HCT116 (cell line): ENCODE measurements around the gene SYNRG. TPM values are rescaled to one million over a fixed set of nuclear protein-coding genes. Genes with fewer than 3 reads are reported as not detected.
A peak's percentile ranks its signal among the peaks of the same experiment; 100 is the strongest.

ENCODE experiments used
- ATAC-seq: fragments of 200-7000 bp; cut with Tn5 transposase; 2 replicates; pipeline ENCODE4 v1.9.1; 2020; ENCODE audit warnings: mild to moderate bottlenecking, moderate library complexity
- BruUV-seq: library from RNA; stranded (reverse); fragments of 400-500 nt; replicated peaks from 2 replicates; lab custom pipeline; 2021; lab: Mats Ljungman, UMichigan
- CTCF ChIA-PET: fragments of 300-600 bp; sonication (Branson Sonifier 250); formaldehyde crosslinking; loops from one replicate; lab custom pipeline; 2021; ENCODE audit warnings: antibody characterized with exemption; lab: Charles Lee
- POLR2A ChIA-PET: fragments of 300-600, 350-600 bp; sonication (Branson Sonifier 250); formaldehyde crosslinking; loops from one replicate; lab custom pipeline; 2021; ENCODE audit warnings: antibody characterized with exemption; lab: Charles Lee
- RAD21 ChIA-PET, 2 experiments: fragments of 300-600 bp; sonication (Branson Sonifier 250); formaldehyde crosslinking; loops; one replicate each; lab custom pipeline; 2023; ENCODE audit warnings: low total read pairs in 2 of 2; ENCODE audit not compliant: uncharacterized antibody in 2 of 2, unreplicated experiment in 2 of 2, low non-redundant PET in 1 of 2; lab: Charles Lee
- DNase-seq: peaks from one replicate; pipeline ENCODE4 v3.0.0-alpha.2; 2010; ENCODE audit warnings: low read depth, low spot score
- H2AFZ ChIP-seq: fragments of 200-600 bp; shearing (Covaris generic), sonication (generic); 2 replicates; pipeline ENCODE4 v1.6.1; 2017; ENCODE audit warnings: low read depth, mixed run types, mixed read lengths, antibody characterized with exemption, low read length; ENCODE audit not compliant: poor library complexity, severe bottlenecking
- H3K27ac ChIP-seq: 2 replicates; pipeline ENCODE4 v1.5.1; 2012; ENCODE audit warnings: low read depth, low read length
- H3K27me3 ChIP-seq: fragments of 200-600 bp; sonication (generic); 2 replicates; pipeline ENCODE4 v1.6.1; 2016; ENCODE audit warnings: mixed run types, low read length, mixed read lengths; ENCODE audit not compliant: insufficient read depth
- H3K36me3 ChIP-seq, 2 experiments: fragments of 200-500 bp in 1 of 2; fragments of 200-600 bp in 1 of 2; sonication (Bioruptor generic) in 1 of 2; sonication (generic) in 1 of 2; 2 replicates each; pipeline versions ENCODE4 v1.5.1 to v1.6.1; 2014 to 2016; ENCODE audit warnings: low read length in 2 of 2, inconsistent platforms in 1 of 2, mixed read lengths in 1 of 2, mixed run types in 1 of 2; ENCODE audit not compliant: insufficient read depth in 2 of 2, control insufficient read depth in 1 of 2
- H3K4me1 ChIP-seq, 2 experiments: fragments of 200-600 bp in 1 of 2; sonication (generic) in 1 of 2; 2 replicates each; pipeline versions ENCODE4 v1.5.1 to v1.6.1; 2012 to 2017; ENCODE audit warnings: low read length in 2 of 2, inconsistent platforms in 1 of 2, mild to moderate bottlenecking in 1 of 2, mixed read lengths in 1 of 2, mixed run types in 1 of 2, moderate library complexity in 1 of 2; ENCODE audit not compliant: insufficient read depth in 2 of 2, control insufficient read depth in 1 of 2
- H3K4me2 ChIP-seq: fragments of 200-600 bp; sonication (generic); 2 replicates; pipeline ENCODE4 v1.6.1; 2017; ENCODE audit warnings: mixed run types, low read length, mixed read lengths
- H3K4me3 ChIP-seq, 2 experiments: fragments of 200-600 bp in 1 of 2; sonication (generic) in 1 of 2; replicated peaks in 1 of 2; 2 replicates each; pipeline ENCODE4 v1.5.1; 2011 to 2016; ENCODE audit warnings: low read length in 2 of 2, control low read depth in 1 of 2, low read depth in 1 of 2, mild to moderate bottlenecking in 1 of 2, mixed read lengths in 1 of 2, mixed run types in 1 of 2
- H3K79me2 ChIP-seq: fragments of 200-600 bp; sonication (generic); 2 replicates; pipeline ENCODE4 v1.6.1; 2017; ENCODE audit warnings: mild to moderate bottlenecking, mixed run types, low read length, moderate library complexity, mixed read lengths; ENCODE audit not compliant: insufficient read depth
- H3K9ac ChIP-seq: fragments of 200-600 bp; sonication (generic); 2 replicates; pipeline ENCODE4 v1.6.1; 2016; ENCODE audit warnings: low read length, mixed read lengths
- H3K9me2 ChIP-seq: fragments of 200-600 bp; sonication (generic), shearing (Covaris generic); 2 replicates; pipeline ENCODE4 v1.6.1; 2017; ENCODE audit warnings: mixed run types, mild to moderate bottlenecking, moderate library complexity; ENCODE audit not compliant: insufficient read depth
- H3K9me3 ChIP-seq, 2 experiments: fragments of 200-500 bp in 1 of 2; fragments of 200-600 bp in 1 of 2; sonication (Bioruptor generic) in 1 of 2; sonication (generic) in 1 of 2; 2 replicates each; pipeline ENCODE4 v1.6.1; 2014 to 2017; ENCODE audit warnings: low read length in 2 of 2, mixed read lengths in 2 of 2, inconsistent platforms in 1 of 2, low read depth in 1 of 2, mild to moderate bottlenecking in 1 of 2, mixed run types in 1 of 2, moderate library complexity in 1 of 2; ENCODE audit not compliant: control insufficient read depth in 1 of 2, insufficient read depth in 1 of 2
- H4K20me1 ChIP-seq: fragments of 200-600 bp; sonication (generic), shearing (Covaris generic); 2 replicates; pipeline ENCODE4 v1.6.1; 2017; ENCODE audit warnings: mixed run types, mild to moderate bottlenecking, moderate library complexity; ENCODE audit not compliant: insufficient read depth
- CEBPB ChIP-seq: IDR thresholded peaks from 2 replicates; pipeline ENCODE4 v1.6.1; 2012; ENCODE audit warnings: low read depth
- EZH2 ChIP-seq: fragments of 200-600 bp; sonication (generic); IDR thresholded peaks from 2 replicates; pipeline ENCODE4 v1.6.1; 2017; ENCODE audit warnings: antibody characterized with exemption, mixed run types
- EZH2phosphoT487 ChIP-seq: fragments of 200-600 bp; IDR thresholded peaks from 2 replicates; pipeline ENCODE4 v1.6.1; 2018; ENCODE audit warnings: antibody characterized with exemption, borderline replicate concordance
- FOSL1 ChIP-seq: IDR thresholded peaks from 2 replicates; pipeline ENCODE4 v1.6.1; 2012; ENCODE audit warnings: low read depth
- POLR2A ChIP-seq: IDR thresholded peaks from 2 replicates; pipeline ENCODE4 v1.7.0; 2011; ENCODE audit warnings: borderline replicate concordance; ENCODE audit not compliant: insufficient read depth, insufficient read length; ENCODE audit errors: extremely low read depth
- POLR2AphosphoS5 ChIP-seq: IDR thresholded peaks from 2 replicates; pipeline ENCODE4 v1.6.1; 2011; ENCODE audit warnings: mild to moderate bottlenecking, low read depth, low read length, moderate library complexity
- RAD21 ChIP-seq: IDR thresholded peaks from 2 replicates; pipeline ENCODE4 v1.6.1; 2012; ENCODE audit warnings: low read depth, mild to moderate bottlenecking
- SRF ChIP-seq: IDR thresholded peaks from 2 replicates; pipeline ENCODE4 v1.6.1; 2012; ENCODE audit warnings: low read depth
- ZNF274 ChIP-seq: fragments of 200-500 bp; sonication (Bioruptor generic); IDR thresholded peaks from 2 replicates; pipeline ENCODE4 v1.6.1; 2014; ENCODE audit warnings: mild to moderate bottlenecking, low read depth, low read length, inconsistent platforms
- intact Hi-C: fragments of 100-400 bp; cut with micrococcal nuclease; formaldehyde crosslinking; loops from 2 replicates; pipeline ENCODE4 v1.10.0; 2022
- total RNA-seq: library from RNA; stranded (reverse); gene quantifications from one replicate; pipeline ENCODE4 v1.2.1, GENCODE V29; 2021; ENCODE audit not compliant: unreplicated experiment
- TF ChIP-seq, protein P1 (sequence below), 3 experiments: fragments of 200-600 bp in 1 of 3; sonication (generic) in 1 of 3; IDR thresholded peaks in 2 of 3; conservative IDR thresholded peaks in 1 of 3; 2 replicates each; pipeline ENCODE4 v1.5.1; 2012 to 2017; ENCODE audit warnings: low read depth in 2 of 3, low read length in 2 of 3, antibody characterized with exemption in 1 of 3, borderline replicate concordance in 1 of 3, control low read depth in 1 of 3, mild to moderate bottlenecking in 1 of 3, mixed read lengths in 1 of 3, mixed run types in 1 of 3, moderate library complexity in 1 of 3; ENCODE audit not compliant: insufficient read depth in 1 of 3
- TF ChIP-seq, protein P2 (sequence below): IDR thresholded peaks from 2 replicates; pipeline ENCODE4 v1.6.1; 2011; ENCODE audit warnings: mild to moderate bottlenecking, low read length, moderate library complexity; ENCODE audit not compliant: insufficient replicate concordance; ENCODE audit errors: extremely low read depth
- TF ChIP-seq, protein P3 (sequence below): IDR thresholded peaks from 2 replicates; pipeline ENCODE4 v1.6.1; 2012

SYNRG gene
- total RNA-seq, 1 experiment from 2014 or later = 23.8 TPM

DNA sequence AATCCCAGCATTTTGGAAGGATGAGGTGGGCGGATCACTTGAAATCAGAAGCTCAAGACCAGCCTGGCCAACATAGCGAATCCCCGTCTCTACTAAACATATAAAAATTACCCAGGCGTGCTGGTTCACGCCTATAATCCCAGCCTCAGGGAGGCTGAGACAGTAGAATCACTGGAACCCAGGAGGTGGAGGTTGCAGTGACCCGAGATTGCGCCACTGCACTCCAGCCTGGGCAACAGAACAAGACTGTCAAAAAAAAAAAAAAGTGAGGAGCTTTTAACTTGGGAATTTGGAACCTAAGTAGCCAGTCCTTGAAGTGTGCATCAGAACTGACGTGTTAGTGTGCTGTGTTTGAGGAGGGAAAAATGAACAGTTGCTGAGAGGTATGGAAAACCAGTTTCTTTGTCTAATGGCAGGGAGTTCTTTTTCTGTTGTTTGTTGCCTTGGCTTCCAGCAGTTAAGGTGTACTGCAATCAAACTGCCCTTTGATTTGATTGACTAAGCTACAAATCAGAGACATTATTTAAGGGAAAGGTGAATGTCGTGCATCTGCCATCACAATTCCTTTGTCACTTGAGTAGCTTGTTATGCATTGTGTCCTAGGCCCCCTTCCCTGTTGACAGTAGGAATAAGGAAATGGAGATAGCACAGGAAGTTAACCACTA, 128.1 kb downstream of the SYNRG start:
- POLR2A ChIA-PET = no interaction called here
- peaks cover 15 to 28% of the 10 kb centered on the region in 2 experiments for H3K4me1 ChIP-seq
- no peaks in the 10 kb centered on the region for H3K9me3 ChIP-seq
- no peaks in the 10 kb centered on the region for H3K27me3 ChIP-seq
- no peak overlapping the region for H3K9ac ChIP-seq
- DNase-seq (no peak), ATAC-seq (no peak)
- H4K20me1 ChIP-seq = no peaks in the 10 kb centered on the region
- TF ChIP-seq ZNF274 (no peak), RAD21 (no peak), SRF (no peak)
- no peak overlapping the region for H3K4me3 ChIP-seq
- no peak overlapping the region for H3K4me2 ChIP-seq
- no peak overlapping the region for H3K27ac ChIP-seq
- intact Hi-C loops = no loop called here
- peaks cover 6 to 13% of the 10 kb centered on the region in 2 experiments; a peak in 1 of 4 replicates for H3K36me3 ChIP-seq
- no peak overlapping the region for H2AFZ ChIP-seq
- CTCF ChIA-PET = no interaction called here
- no peaks in the 10 kb centered on the region for H3K9me2 ChIP-seq
- H3K79me2 ChIP-seq = no peaks in the 10 kb centered on the region
- TSS peak; percentile 11 for BruUV-seq
- RAD21 ChIA-PET = no interaction called here

DNA sequence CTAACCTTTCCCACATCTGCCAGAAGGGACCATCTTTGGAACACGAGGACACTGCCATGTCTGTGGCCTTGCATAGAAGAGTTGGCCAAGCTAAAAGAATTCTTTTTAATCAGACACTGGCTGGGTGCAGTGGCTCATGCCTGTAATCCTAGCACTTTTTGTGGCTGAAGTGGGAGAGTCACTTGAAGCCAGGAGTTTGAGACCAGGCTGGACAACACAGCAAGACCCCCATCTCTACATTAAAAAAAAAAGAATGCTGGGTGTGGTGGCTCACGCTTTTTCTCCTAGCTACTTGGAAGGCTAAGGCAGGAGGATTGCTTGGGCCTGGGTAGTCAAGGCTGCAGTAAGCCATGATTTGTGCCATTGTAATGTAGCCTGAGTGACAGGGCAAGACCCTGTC, 128.8 kb downstream of the SYNRG start:
- Histone ChIP-seq H3K4me3 (no peak overlapping the region), H3K4me1 (peaks cover 22 to 35% of the 10 kb centered on the region in 2 experiments), H3K27ac (no peak overlapping the region), H3K79me2 (no peaks in the 10 kb centered on the region), H4K20me1 (no peaks in the 10 kb centered on the region), H3K36me3 (peaks cover 6 to 20% of the 10 kb centered on the region in 2 experiments; a peak in 1 of 4 replicates), H3K4me2 (no peak overlapping the region), H3K27me3 (no peaks in the 10 kb centered on the region), H3K9me3 (no peaks in the 10 kb centered on the region), H3K9me2 (no peaks in the 10 kb centered on the region), H2AFZ (no peak overlapping the region), H3K9ac (no peak overlapping the region)
- ChIA-PET RAD21 (no interaction called here), CTCF (no interaction called here), POLR2A (no interaction called here)
- ATAC-seq = no peak
- BruUV-seq = no TSS peak
- intact Hi-C loops = no loop called here
- no peak for DNase-seq
- TF ChIP-seq EZH2 (no peak), ZNF274 (no peak), CEBPB (no peak), POLR2A (no peak), EZH2phosphoT487 (no peak), RAD21 (no peak), FOSL1 (no peak), SRF (no peak), POLR2AphosphoS5 (no peak)
- TF ChIP-seq, protein P1, sequence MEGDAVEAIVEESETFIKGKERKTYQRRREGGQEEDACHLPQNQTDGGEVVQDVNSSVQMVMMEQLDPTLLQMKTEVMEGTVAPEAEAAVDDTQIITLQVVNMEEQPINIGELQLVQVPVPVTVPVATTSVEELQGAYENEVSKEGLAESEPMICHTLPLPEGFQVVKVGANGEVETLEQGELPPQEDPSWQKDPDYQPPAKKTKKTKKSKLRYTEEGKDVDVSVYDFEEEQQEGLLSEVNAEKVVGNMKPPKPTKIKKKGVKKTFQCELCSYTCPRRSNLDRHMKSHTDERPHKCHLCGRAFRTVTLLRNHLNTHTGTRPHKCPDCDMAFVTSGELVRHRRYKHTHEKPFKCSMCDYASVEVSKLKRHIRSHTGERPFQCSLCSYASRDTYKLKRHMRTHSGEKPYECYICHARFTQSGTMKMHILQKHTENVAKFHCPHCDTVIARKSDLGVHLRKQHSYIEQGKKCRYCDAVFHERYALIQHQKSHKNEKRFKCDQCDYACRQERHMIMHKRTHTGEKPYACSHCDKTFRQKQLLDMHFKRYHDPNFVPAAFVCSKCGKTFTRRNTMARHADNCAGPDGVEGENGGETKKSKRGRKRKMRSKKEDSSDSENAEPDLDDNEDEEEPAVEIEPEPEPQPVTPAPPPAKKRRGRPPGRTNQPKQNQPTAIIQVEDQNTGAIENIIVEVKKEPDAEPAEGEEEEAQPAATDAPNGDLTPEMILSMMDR (IDR thresholded peaks at IDR 0.05 in 2 of 3, conservative IDR thresholded peaks at IDR 0.05 in 1 of 3; ENCODE audit: borderline replicate concordance in 1 of 3, insufficient read depth in 1 of 3, low read depth in 2 of 3, low read length in 2 of 3) = no peak
- TF ChIP-seq, protein P2, sequence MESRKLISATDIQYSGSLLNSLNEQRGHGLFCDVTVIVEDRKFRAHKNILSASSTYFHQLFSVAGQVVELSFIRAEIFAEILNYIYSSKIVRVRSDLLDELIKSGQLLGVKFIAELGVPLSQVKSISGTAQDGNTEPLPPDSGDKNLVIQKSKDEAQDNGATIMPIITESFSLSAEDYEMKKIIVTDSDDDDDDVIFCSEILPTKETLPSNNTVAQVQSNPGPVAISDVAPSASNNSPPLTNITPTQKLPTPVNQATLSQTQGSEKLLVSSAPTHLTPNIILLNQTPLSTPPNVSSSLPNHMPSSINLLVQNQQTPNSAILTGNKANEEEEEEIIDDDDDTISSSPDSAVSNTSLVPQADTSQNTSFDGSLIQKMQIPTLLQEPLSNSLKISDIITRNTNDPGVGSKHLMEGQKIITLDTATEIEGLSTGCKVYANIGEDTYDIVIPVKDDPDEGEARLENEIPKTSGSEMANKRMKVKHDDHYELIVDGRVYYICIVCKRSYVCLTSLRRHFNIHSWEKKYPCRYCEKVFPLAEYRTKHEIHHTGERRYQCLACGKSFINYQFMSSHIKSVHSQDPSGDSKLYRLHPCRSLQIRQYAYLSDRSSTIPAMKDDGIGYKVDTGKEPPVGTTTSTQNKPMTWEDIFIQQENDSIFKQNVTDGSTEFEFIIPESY = no peak
- TF ChIP-seq, protein P3, sequence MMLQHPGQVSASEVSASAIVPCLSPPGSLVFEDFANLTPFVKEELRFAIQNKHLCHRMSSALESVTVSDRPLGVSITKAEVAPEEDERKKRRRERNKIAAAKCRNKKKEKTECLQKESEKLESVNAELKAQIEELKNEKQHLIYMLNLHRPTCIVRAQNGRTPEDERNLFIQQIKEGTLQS = no peak
